Neural progenitor cell (in vitro differentiated cells): Measurements from ENCODE around the gene APCDD1L. TPM values are rescaled to one million over a fixed set of nuclear protein-coding genes. Genes with fewer than 3 reads are reported as not detected.

Experiments used
- DNase-seq: peaks from one replicate; pipeline ENCODE4 v3.0.0-alpha.2; 2016; ENCODE audit warnings: low spot score
- H2AFZ ChIP-seq: fragments of 200-600 bp; sonication (generic); replicated peaks from 2 replicates; pipeline ENCODE4 v1.6.1; 2016; ENCODE audit warnings: antibody characterized with exemption
- H3F3A ChIP-seq: fragments of 200-600 bp; sonication (generic); 2 replicates; pipeline ENCODE4 v1.6.1; 2016; ENCODE audit warnings: antibody characterized with exemption, low read depth
- H3K27ac ChIP-seq: fragments of 200-600 bp; sonication (generic); 2 replicates; pipeline ENCODE4 v1.5.1; 2016; ENCODE audit warnings: mild to moderate bottlenecking
- H3K27me3 ChIP-seq: fragments of 200-600 bp; sonication (generic); 2 replicates; pipeline ENCODE4 v1.6.1; 2016; ENCODE audit warnings: mild to moderate bottlenecking, moderate library complexity
- H3K36me3 ChIP-seq: fragments of 200-600 bp; sonication (generic); 2 replicates; pipeline ENCODE4 v1.5.1; 2016
- H3K4me1 ChIP-seq: fragments of 200-600 bp; sonication (generic); 2 replicates; pipeline ENCODE4 v1.6.1; 2016; ENCODE audit warnings: mixed run types
- H3K4me2 ChIP-seq: fragments of 200-600 bp; sonication (generic); 2 replicates; pipeline ENCODE4 v1.6.1; 2016
- H3K4me3 ChIP-seq: fragments of 200-600 bp; sonication (generic); 2 replicates; pipeline ENCODE4 v1.5.1; 2016
- H3K79me2 ChIP-seq: fragments of 200-600 bp; sonication (generic); 2 replicates; pipeline ENCODE4 v1.6.1; 2016; ENCODE audit warnings: low read depth
- H3K9ac ChIP-seq: fragments of 200-600 bp; sonication (generic); 2 replicates; pipeline ENCODE4 v1.6.1; 2016
- H3K9me3 ChIP-seq: fragments of 200-600 bp; sonication (generic); 2 replicates; pipeline ENCODE4 v1.5.1; 2016; ENCODE audit warnings: low read depth
- H4K20me1 ChIP-seq: fragments of 200-600 bp; sonication (generic); 2 replicates; pipeline ENCODE4 v1.6.1; 2016; ENCODE audit warnings: low read depth
- H3K27ac Mint-ChIP-seq: 3 replicates; pipeline ENCODE4 v1.8.0; 2021; ENCODE audit warnings: mixed read lengths
- H3K27me3 Mint-ChIP-seq: 2 replicates; pipeline ENCODE4 v1.8.0; 2022; ENCODE audit warnings: low read depth, mild to moderate bottlenecking, inconsistent platforms, moderate library complexity, mixed read lengths; ENCODE audit not compliant: insufficient read depth
- H3K36me3 Mint-ChIP-seq: 3 replicates; pipeline ENCODE4 v1.8.0; 2021; ENCODE audit warnings: mixed read lengths
- H3K4me1 Mint-ChIP-seq: 3 replicates; pipeline ENCODE4 v1.8.0; 2021; ENCODE audit warnings: mixed read lengths
- H3K4me3 Mint-ChIP-seq: 3 replicates; pipeline ENCODE4 v1.8.0; 2021; ENCODE audit warnings: mild to moderate bottlenecking, moderate library complexity, mixed read lengths
- H3K9me3 Mint-ChIP-seq: 3 replicates; pipeline ENCODE4 v1.8.0; 2020; ENCODE audit warnings: mixed read lengths
- CTCF ChIP-seq: fragments of 200-600 bp; sonication (generic); IDR thresholded peaks from 2 replicates; pipeline ENCODE4 v1.5.1; 2017; ENCODE audit warnings: antibody characterized with exemption, mild to moderate bottlenecking
- EZH2 ChIP-seq: fragments of 200-600 bp; sonication (generic); IDR thresholded peaks from 2 replicates; pipeline ENCODE4 v1.6.1; 2017; ENCODE audit warnings: antibody characterized with exemption, mild to moderate bottlenecking, moderate library complexity
- EZH2phosphoT487 ChIP-seq: fragments of 200-600 bp; sonication (generic); IDR thresholded peaks from 2 replicates; pipeline ENCODE4 v1.6.1; 2017; ENCODE audit warnings: antibody characterized with exemption
- total RNA-seq: library from RNA; depleted of rRNA; stranded (reverse); fragments of >200 nt; gene quantifications from 2 replicates; pipeline ENCODE4 v1.2.3, GENCODE V29; 2015; ENCODE audit warnings: low replicate concordance

Gene APCDD1L
- total RNA-seq, 1 donor from 2014 or later = not detected

- Histone ChIP-seq H3K79me2 (peaks cover 6% of the 10 kb centered on the region), H3K9ac (no peak overlapping the region), H3K9me3 (no peaks in the 10 kb centered on the region), H3K36me3 (no peaks in the 10 kb centered on the region), H3K27me3 (no peaks in the 10 kb centered on the region), H3K27ac (no peak overlapping the region), H4K20me1 (peaks cover 20% of the 10 kb centered on the region), H3F3A (peaks cover 14% of the 10 kb centered on the region), H3K4me1 (peaks cover 12% of the 10 kb centered on the region), H3K4me3 (no peak overlapping the region), H2AFZ (no peak overlapping the region), H3K4me2 (no peak overlapping the region)
- no peak overlapping the region for H3K4me3 Mint-ChIP-seq
- peaks cover 15% of the 10 kb centered on the region for H3K36me3 Mint-ChIP-seq
- H3K27me3 Mint-ChIP-seq = peaks cover 2% of the 10 kb centered on the region
- H3K4me1 Mint-ChIP-seq = peaks cover 5% of the 10 kb centered on the region
- peaks cover 1% of the 10 kb centered on the region for H3K9me3 Mint-ChIP-seq
- H3K27ac Mint-ChIP-seq = no peak overlapping the region
- no peak for TF ChIP-seq EZH2
- no peak for TF ChIP-seq EZH2phosphoT487
- no peak for TF ChIP-seq CTCF
- no peak for DNase-seq
Observed at GRCh38 chr20:58448958-58449357, 66.2 kb downstream of the APCDD1L start.

GRCh38 chr20:58447511-58448391 is 67.4 kb downstream of the APCDD1L start:
- Histone ChIP-seq H3F3A (peaks cover 8% of the 10 kb centered on the region), H3K4me1 (peaks cover 6% of the 10 kb centered on the region), H2AFZ (no peak overlapping the region), H3K4me2 (no peak overlapping the region), H3K9me3 (no peaks in the 10 kb centered on the region), H3K9ac (peak overlapping the region; percentile 4), H3K79me2 (peaks cover 9% of the 10 kb centered on the region), H3K27ac (no peak overlapping the region), H3K36me3 (no peaks in the 10 kb centered on the region), H4K20me1 (peaks cover 20% of the 10 kb centered on the region), H3K27me3 (no peaks in the 10 kb centered on the region), H3K4me3 (no peak overlapping the region)
- peaks cover 5% of the 10 kb centered on the region for H3K4me1 Mint-ChIP-seq
- H3K36me3 Mint-ChIP-seq = peaks cover 16% of the 10 kb centered on the region
- peaks cover 2% of the 10 kb centered on the region for H3K27me3 Mint-ChIP-seq
- H3K9me3 Mint-ChIP-seq = no peaks in the 10 kb centered on the region
- H3K4me3 Mint-ChIP-seq = no peak overlapping the region
- TF ChIP-seq CTCF = peak; percentile 71
- no peak for TF ChIP-seq EZH2
- H3K27ac Mint-ChIP-seq = no peak overlapping the region
- DNase-seq = peak; percentile 75

- Mint-ChIP-seq H3K36me3 (peaks cover 14% of the 10 kb centered on the region), H3K9me3 (no peaks in the 10 kb centered on the region), H3K4me3 (no peak overlapping the region), H3K4me1 (no peaks in the 10 kb centered on the region), H3K27ac (no peak overlapping the region), H3K27me3 (peaks cover 2% of the 10 kb centered on the region)
- Histone ChIP-seq H3K9ac (no peak overlapping the region), H2AFZ (no peak overlapping the region), H3K27me3 (no peaks in the 10 kb centered on the region), H3K4me1 (no peaks in the 10 kb centered on the region), H3K9me3 (no peaks in the 10 kb centered on the region), H3K4me3 (no peak overlapping the region), H3K27ac (peak overlapping the region; percentile 57), H3K36me3 (no peaks in the 10 kb centered on the region), H3K4me2 (no peak overlapping the region), H3K79me2 (peaks cover 9% of the 10 kb centered on the region), H3F3A (peaks cover 6% of the 10 kb centered on the region), H4K20me1 (peaks cover 20% of the 10 kb centered on the region)
- DNase-seq = no peak
- no peak for TF ChIP-seq CTCF
- TF ChIP-seq EZH2phosphoT487 = no peak
- no peak for TF ChIP-seq EZH2
Observed at GRCh38 chr20:58446960-58447265, 68.3 kb downstream of the APCDD1L start.
